HG03457 (cell line): ENCODE measurements around the gene ATP1A2.
"Not testable (repeated sequence)": the region's sequence is repeated elsewhere in the genome, so short reads cannot be mapped to it uniquely, and the experiment has no call there.

ENCODE experiments used
- ATAC-seq: cut with Tn5 transposase; IDR thresholded peaks from one replicate; pipeline ENCODE4 v1.9.1; 2021; ENCODE audit warnings: moderate number of reproducible peaks; ENCODE audit not compliant: unreplicated experiment

ATP1A2 gene

GRCh38 chr1:160099716-160100375, 15.7 kb upstream of the ATP1A2 start:
- no peak for ATAC-seq

- ATAC-seq = no peak
Measured at GRCh38 chr1:160101037-160101716, 14.4 kb upstream of the ATP1A2 start.

GRCh38 chr1:160101717-160102522, 13.6 kb upstream of the ATP1A2 start:
- ATAC-seq = no peak

GRCh38 chr1:160103658-160104408, 11.7 kb upstream of the ATP1A2 start:
- no peak for ATAC-seq

GRCh38 chr1:160104486-160104885, 11.1 kb upstream of the ATP1A2 start:
- no peak for ATAC-seq

- ATAC-seq = no peak
Measured at GRCh38 chr1:160105155-160105554, 10.4 kb upstream of the ATP1A2 start.

- ATAC-seq = no peak
Measured at GRCh38 chr1:160107512-160107911, 8.0 kb upstream of the ATP1A2 start.

- ATAC-seq = no peak
Measured at GRCh38 chr1:160108888-160109662, 6.5 kb upstream of the ATP1A2 start.

- ATAC-seq = no peak
Measured at GRCh38 chr1:160109686-160110085, 5.9 kb upstream of the ATP1A2 start.

- ATAC-seq = not testable (repeated sequence)
Measured at GRCh38 chr1:160111462-160111861, 4.1 kb upstream of the ATP1A2 start.

- ATAC-seq = no peak
Measured at GRCh38 chr1:160112357-160112756, 3.2 kb upstream of the ATP1A2 start.

GRCh38 chr1:160113407-160113806, 2.2 kb upstream of the ATP1A2 start:
- no peak for ATAC-seq

GRCh38 chr1:160114085-160114484, 1.5 kb upstream of the ATP1A2 start:
- ATAC-seq = no peak

- ATAC-seq = no peak
Measured at GRCh38 chr1:160116283-160117147, 956 bp downstream of the ATP1A2 start.

GRCh38 chr1:160117300-160117699, 1.7 kb downstream of the ATP1A2 start:
- ATAC-seq = no peak

- ATAC-seq = no peak
Measured at GRCh38 chr1:160117709-160118183, 2.2 kb downstream of the ATP1A2 start.

GRCh38 chr1:160118928-160119327, 3.4 kb downstream of the ATP1A2 start:
- ATAC-seq = no peak

GRCh38 chr1:160120797-160121196, 5.2 kb downstream of the ATP1A2 start:
- no peak for ATAC-seq

GRCh38 chr1:160121388-160121787, 5.8 kb downstream of the ATP1A2 start:
- ATAC-seq = no peak
